ENCODE measurements around the gene ADAM12. TPM values are rescaled to one million over a fixed set of nuclear protein-coding genes. Genes with fewer than 3 reads are reported as not detected.

Gene ADAM12
- polyA plus RNA-seq, 1 donor from 2014 or later = 0.09 TPM

DNA sequence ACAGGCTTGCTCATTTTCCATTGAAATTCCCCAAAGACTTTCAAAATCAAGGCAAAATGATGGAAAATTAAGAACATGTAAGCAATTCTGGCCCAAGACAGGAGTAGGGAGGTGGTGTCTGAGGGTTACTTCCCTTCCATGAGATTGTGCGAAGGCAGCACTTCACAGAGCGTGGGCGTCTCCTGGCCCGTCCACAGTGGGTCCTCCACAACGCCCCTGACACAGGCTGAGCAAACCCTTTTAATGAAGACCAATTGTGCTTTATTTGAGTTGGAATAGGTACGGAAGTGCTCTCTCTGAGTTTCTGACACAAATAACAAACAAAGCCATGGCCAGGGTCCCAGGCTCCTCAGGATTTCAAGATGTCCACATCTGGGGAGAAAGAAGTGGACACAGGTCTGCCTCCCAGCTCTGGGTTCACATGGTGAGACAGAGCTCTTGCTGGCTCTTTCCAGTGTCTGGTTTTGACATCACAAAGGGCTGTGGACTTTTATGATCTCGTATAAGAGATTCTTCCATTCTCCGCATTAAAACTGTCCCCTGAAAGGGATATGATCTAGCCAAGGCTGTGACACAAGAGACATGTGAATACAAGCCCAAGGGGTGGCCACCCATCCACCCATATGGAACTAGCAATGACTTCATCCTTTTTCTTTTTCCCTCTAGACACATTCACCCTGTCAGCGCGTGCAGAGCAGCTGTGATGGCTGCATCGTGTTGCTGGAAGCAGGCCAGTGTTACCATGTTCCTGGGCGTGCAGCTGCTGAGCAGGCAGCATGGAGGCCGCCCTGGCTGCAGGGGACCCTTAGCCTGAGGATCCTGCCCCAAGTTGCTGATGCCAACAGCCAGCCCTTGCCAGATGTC is 145.6 kb downstream of the ADAM12 start:
- Histone ChIP-seq H3K9me2 (ENCODE audit: insufficient read depth, low read length) (no peaks in the 10 kb centered on the region), H3K9me3 (ENCODE audit: low read length) (no peaks in the 10 kb centered on the region), H3K27ac (ENCODE audit: low read length) (no peak overlapping the region), H3K9ac (ENCODE audit: low read length) (no peak overlapping the region), H3F3A (ENCODE audit: insufficient read depth, low read length, poor library complexity, severe bottlenecking) (no peaks in the 10 kb centered on the region), H3K79me2 (replicated peaks; ENCODE audit: insufficient read depth, low read length) (no peaks in the 10 kb centered on the region), H3K27me3 (ENCODE audit: insufficient read depth, low read depth, low read length) (no peaks in the 10 kb centered on the region), H3K36me3 (ENCODE audit: insufficient read depth, low read length) (no peaks in the 10 kb centered on the region), H3K4me3 (ENCODE audit: low read length) (no peak overlapping the region), H2AFZ (ENCODE audit: low read depth, low read length) (no peak overlapping the region), H3K4me2 (ENCODE audit: low read length) (no peak overlapping the region), H4K20me1 (ENCODE audit: insufficient read depth) (no peaks in the 10 kb centered on the region)
- TF ChIP-seq RAD21 (conservative IDR thresholded peaks at IDR 0.05) (no peak), POLR2AphosphoS5 (IDR thresholded peaks at IDR 0.05) (no peak), EZH2 (IDR thresholded peaks at IDR 0.05; ENCODE audit: borderline replicate concordance, insufficient read depth, low read length, poor library complexity, severe bottlenecking) (no peak), EP300 (conservative IDR thresholded peaks at IDR 0.05; ENCODE audit: poor library complexity, severe bottlenecking) (no peak), TAF1 (IDR thresholded peaks at IDR 0.05; ENCODE audit: low read depth) (no peak), MXI1 (conservative IDR thresholded peaks at IDR 0.05; ENCODE audit: poor library complexity, severe bottlenecking) (no peak), SMC3 (conservative IDR thresholded peaks at IDR 0.05; ENCODE audit: poor library complexity) (no peak)
- TF ChIP-seq, protein P1, sequence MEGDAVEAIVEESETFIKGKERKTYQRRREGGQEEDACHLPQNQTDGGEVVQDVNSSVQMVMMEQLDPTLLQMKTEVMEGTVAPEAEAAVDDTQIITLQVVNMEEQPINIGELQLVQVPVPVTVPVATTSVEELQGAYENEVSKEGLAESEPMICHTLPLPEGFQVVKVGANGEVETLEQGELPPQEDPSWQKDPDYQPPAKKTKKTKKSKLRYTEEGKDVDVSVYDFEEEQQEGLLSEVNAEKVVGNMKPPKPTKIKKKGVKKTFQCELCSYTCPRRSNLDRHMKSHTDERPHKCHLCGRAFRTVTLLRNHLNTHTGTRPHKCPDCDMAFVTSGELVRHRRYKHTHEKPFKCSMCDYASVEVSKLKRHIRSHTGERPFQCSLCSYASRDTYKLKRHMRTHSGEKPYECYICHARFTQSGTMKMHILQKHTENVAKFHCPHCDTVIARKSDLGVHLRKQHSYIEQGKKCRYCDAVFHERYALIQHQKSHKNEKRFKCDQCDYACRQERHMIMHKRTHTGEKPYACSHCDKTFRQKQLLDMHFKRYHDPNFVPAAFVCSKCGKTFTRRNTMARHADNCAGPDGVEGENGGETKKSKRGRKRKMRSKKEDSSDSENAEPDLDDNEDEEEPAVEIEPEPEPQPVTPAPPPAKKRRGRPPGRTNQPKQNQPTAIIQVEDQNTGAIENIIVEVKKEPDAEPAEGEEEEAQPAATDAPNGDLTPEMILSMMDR (IDR thresholded peaks at IDR 0.05; ENCODE audit: poor library complexity, severe bottlenecking) = no peak
- TF ChIP-seq, protein P2, sequence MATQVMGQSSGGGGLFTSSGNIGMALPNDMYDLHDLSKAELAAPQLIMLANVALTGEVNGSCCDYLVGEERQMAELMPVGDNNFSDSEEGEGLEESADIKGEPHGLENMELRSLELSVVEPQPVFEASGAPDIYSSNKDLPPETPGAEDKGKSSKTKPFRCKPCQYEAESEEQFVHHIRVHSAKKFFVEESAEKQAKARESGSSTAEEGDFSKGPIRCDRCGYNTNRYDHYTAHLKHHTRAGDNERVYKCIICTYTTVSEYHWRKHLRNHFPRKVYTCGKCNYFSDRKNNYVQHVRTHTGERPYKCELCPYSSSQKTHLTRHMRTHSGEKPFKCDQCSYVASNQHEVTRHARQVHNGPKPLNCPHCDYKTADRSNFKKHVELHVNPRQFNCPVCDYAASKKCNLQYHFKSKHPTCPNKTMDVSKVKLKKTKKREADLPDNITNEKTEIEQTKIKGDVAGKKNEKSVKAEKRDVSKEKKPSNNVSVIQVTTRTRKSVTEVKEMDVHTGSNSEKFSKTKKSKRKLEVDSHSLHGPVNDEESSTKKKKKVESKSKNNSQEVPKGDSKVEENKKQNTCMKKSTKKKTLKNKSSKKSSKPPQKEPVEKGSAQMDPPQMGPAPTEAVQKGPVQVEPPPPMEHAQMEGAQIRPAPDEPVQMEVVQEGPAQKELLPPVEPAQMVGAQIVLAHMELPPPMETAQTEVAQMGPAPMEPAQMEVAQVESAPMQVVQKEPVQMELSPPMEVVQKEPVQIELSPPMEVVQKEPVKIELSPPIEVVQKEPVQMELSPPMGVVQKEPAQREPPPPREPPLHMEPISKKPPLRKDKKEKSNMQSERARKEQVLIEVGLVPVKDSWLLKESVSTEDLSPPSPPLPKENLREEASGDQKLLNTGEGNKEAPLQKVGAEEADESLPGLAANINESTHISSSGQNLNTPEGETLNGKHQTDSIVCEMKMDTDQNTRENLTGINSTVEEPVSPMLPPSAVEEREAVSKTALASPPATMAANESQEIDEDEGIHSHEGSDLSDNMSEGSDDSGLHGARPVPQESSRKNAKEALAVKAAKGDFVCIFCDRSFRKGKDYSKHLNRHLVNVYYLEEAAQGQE (IDR thresholded peaks at IDR 0.05; ENCODE audit: borderline replicate concordance) = no peak

DNA sequence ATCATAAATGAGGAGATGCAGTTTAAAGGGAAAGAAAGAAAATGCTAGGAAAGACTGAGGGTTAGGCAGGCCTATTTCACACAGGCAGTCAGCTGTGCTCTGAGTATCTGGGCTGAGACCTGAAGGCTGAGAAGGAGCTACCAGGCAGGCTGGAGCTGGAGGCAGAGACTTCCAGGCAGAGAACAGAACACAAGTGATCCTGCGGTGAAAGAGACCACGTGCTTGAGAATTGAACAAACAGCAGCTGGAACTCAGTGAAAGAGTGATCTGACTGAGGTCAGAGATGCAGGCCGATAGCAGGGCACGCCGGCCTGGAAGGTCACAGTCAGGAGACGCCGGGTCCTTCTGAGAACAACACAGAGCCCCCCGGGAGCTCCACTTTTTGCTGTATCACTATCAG is 147.8 kb downstream of the ADAM12 start:
- Histone ChIP-seq H2AFZ (ENCODE audit: low read depth, low read length) (no peak overlapping the region), H3F3A (ENCODE audit: insufficient read depth, low read length, poor library complexity, severe bottlenecking) (no peaks in the 10 kb centered on the region), H3K27ac (ENCODE audit: low read length) (no peak overlapping the region), H3K27me3 (ENCODE audit: insufficient read depth, low read depth, low read length) (no peaks in the 10 kb centered on the region), H3K36me3 (ENCODE audit: insufficient read depth, low read length) (no peaks in the 10 kb centered on the region), H3K4me2 (ENCODE audit: low read length) (no peak overlapping the region), H3K9ac (ENCODE audit: low read length) (no peak overlapping the region), H3K9me2 (ENCODE audit: insufficient read depth, low read length) (no peaks in the 10 kb centered on the region), H3K4me3 (ENCODE audit: low read length) (no peak overlapping the region), H3K9me3 (ENCODE audit: low read length) (no peaks in the 10 kb centered on the region), H4K20me1 (ENCODE audit: insufficient read depth) (no peaks in the 10 kb centered on the region), H3K79me2 (replicated peaks; ENCODE audit: insufficient read depth, low read length) (no peaks in the 10 kb centered on the region)
- TF ChIP-seq, protein P1 (IDR thresholded peaks at IDR 0.05; ENCODE audit: poor library complexity, severe bottlenecking) = no peak
- no peak for TF ChIP-seq SMC3 (conservative IDR thresholded peaks at IDR 0.05; ENCODE audit: poor library complexity)
- TF ChIP-seq, protein P2 (IDR thresholded peaks at IDR 0.05; ENCODE audit: borderline replicate concordance) = no peak
- no peak for TF ChIP-seq EZH2 (IDR thresholded peaks at IDR 0.05; ENCODE audit: borderline replicate concordance, insufficient read depth, low read length, poor library complexity, severe bottlenecking)
- TF ChIP-seq POLR2AphosphoS5 (IDR thresholded peaks at IDR 0.05) = no peak
- no peak for TF ChIP-seq MXI1 (conservative IDR thresholded peaks at IDR 0.05; ENCODE audit: poor library complexity, severe bottlenecking)
- TF ChIP-seq RAD21 (conservative IDR thresholded peaks at IDR 0.05) = no peak
